OCI-LY3 (cell line): ENCODE data around the gene PIP5K1C.

Source experiments
- EZH2phosphoT487 ChIP-seq: fragments of 200-600 bp; shearing (Covaris generic); IDR thresholded peaks from 2 replicates; pipeline ENCODE4 v1.6.1; 2018; ENCODE audit warnings: antibody characterized with exemption, mixed run types, low read depth
- TF ChIP-seq, protein P1 (sequence below): fragments of 200-600, 300-600 bp; sonication (generic); IDR thresholded peaks from 2 replicates; pipeline ENCODE4 v1.5.1; 2014; ENCODE audit warnings: antibody characterized with exemption, low read length, low read depth

DNA sequence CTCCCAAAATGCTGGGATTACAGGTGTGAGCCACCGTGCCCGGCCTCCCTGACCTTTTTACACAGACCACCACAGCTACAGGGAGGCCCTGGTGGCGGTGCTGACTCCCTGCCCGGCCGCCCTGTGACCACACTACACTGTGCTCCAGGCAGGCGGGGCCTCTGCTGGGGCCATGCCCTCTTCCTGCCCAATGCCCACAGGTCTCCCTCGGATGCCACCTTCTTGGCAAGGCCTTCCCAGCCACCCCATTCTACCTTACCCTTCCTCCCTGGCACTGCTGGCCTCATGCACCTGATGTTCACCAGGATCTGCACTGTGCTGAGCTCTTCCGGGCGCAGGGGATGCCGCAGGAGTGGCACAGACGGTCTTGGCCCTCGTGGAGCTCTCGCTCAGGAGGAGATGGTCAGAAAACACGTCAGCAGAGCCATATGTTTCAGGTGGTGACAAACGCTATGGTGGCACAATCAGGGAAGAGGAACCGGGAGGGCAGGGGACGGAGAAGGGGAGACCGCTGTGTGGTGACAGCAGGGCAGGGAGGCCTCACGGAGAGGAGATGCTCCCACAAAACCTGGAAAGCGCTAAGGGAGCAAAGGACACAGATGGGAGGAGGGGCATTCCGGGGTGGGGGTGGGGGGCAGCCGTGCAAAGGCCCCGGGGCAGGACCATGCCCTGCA, 4.1 kb downstream of the PIP5K1C start:
- TF ChIP-seq, protein P1, sequence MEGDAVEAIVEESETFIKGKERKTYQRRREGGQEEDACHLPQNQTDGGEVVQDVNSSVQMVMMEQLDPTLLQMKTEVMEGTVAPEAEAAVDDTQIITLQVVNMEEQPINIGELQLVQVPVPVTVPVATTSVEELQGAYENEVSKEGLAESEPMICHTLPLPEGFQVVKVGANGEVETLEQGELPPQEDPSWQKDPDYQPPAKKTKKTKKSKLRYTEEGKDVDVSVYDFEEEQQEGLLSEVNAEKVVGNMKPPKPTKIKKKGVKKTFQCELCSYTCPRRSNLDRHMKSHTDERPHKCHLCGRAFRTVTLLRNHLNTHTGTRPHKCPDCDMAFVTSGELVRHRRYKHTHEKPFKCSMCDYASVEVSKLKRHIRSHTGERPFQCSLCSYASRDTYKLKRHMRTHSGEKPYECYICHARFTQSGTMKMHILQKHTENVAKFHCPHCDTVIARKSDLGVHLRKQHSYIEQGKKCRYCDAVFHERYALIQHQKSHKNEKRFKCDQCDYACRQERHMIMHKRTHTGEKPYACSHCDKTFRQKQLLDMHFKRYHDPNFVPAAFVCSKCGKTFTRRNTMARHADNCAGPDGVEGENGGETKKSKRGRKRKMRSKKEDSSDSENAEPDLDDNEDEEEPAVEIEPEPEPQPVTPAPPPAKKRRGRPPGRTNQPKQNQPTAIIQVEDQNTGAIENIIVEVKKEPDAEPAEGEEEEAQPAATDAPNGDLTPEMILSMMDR, result no peak
- no peak for TF ChIP-seq EZH2phosphoT487
